HL-60/S4 treated with retinoic acid at 250 ng/mL for 4 days and 3 days (cell line): Measurements from ENCODE around the gene PRUNE2.

Experiments used
- in situ Hi-C: fragments of 300-500 bp; cut with MboI; formaldehyde crosslinking; loops from 2 replicates; pipeline ENCODE4 v1.7.0; 2022; ENCODE audit warnings: low sequenced_read_pairs

Gene PRUNE2

GRCh38 chr9:76586390-76587314, 319.3 kb downstream of the PRUNE2 start:
- in situ Hi-C loops = no loop called here

DNA sequence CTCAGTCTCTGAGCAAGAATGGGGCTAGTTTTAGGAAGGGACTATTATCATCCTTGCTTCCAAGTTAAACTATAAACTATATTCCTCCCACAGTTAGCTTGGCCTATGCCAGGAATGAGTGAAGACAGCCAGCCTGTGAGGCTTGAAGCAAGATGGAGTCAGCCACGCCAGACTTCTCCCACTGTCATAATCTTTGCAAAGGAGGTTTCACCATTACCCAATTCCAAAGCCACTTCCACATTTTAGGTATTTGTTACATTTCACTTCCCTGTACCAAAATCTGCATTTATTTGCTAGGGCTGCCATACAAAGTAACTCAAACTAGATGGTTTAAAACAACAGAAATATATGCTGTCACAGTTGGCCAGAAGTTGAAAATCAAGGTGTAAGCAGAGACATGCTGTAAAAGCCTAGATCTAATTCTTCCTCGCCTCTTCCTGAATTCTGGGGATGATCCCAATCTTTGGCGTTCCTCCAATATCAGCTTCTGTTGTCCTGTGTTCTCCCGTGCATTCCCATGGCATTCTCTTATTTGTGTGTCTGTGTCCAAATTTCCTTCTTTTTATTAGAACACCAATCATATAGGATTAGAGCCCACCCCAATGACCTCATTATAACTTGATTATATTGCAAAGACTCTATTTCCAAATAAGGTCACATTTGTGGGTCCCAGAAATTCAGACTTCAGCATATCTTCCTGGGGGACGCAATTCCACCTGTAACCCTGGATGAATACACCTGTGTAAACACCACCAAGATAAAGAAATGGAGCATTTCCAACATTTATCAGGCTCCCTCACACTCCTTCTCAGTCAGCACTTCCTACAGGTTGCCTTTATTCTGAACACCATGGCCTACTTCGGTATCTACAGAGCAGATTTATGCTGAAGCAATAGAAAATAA, 320.2 kb downstream of the PRUNE2 start:
- in situ Hi-C loops = no loop called here

DNA sequence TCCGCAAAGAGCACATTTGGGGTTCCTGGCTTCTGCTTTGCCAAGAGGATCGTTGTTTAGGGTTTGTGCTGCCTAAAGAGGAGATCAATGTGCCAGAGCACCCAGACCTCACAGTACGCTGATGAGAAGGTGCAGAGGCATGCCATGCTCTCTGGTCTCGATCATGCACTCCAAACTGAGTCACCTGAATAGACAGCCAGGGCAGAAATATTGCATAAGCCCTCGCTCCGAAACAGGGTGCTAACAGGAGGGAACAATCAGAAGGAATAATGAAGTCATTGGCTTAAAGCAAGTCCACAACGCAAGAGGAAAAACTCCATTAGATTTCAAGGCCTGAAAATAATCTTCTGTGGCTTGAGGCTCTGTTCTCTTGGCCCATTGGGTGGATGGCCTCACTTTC, 322.7 kb downstream of the PRUNE2 start:
- in situ Hi-C loops = no loop called here

DNA sequence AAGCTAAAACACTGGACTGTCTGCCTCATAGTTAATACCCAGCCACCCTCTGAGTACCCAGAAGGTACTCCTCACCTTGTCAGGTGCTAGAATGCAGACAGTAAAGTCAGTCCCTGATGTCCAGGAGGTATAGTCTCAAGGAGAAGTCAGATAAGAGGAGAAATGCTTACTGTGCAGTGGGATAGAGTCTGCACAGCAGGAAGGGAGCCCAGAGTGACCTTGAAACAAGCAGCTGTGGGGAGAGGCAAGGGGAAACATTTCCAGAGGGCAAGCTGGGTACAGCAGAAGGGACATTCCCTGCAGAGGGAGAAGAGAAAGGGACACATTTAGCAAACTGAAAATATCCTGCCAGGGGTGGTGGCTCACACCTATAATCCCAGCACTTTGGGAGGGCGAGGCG, 324.2 kb downstream of the PRUNE2 start:
- in situ Hi-C loops = no loop called here

GRCh38 chr9:76580820-76581219, 325.1 kb downstream of the PRUNE2 start:
- in situ Hi-C loops = no loop called here

DNA sequence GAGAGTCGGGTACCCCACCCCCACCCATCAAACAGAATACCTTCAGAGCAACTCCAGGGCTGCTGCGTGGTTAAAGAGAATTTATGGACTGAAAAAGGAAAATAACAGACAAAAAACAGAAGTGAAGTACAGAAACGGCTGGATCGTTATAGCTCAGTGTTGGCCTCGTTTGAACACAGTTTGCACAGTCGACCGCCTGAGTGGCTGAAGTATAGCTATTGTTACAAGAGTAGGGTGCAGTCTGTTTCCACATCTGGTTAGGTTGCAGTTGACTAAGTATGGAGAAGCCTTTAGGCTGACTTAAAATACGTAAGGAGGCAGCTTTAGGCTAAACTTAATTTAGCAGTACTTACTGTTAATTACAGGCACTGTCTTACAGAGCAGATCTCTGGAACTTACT, 325.7 kb downstream of the PRUNE2 start:
- in situ Hi-C loops = no loop called here

- in situ Hi-C loops = no loop called here
Observed at GRCh38 chr9:76576344-76576743, 329.6 kb downstream of the PRUNE2 start.

- in situ Hi-C loops = no loop called here
Observed at GRCh38 chr9:76575761-76576160, 330.2 kb downstream of the PRUNE2 start.

DNA sequence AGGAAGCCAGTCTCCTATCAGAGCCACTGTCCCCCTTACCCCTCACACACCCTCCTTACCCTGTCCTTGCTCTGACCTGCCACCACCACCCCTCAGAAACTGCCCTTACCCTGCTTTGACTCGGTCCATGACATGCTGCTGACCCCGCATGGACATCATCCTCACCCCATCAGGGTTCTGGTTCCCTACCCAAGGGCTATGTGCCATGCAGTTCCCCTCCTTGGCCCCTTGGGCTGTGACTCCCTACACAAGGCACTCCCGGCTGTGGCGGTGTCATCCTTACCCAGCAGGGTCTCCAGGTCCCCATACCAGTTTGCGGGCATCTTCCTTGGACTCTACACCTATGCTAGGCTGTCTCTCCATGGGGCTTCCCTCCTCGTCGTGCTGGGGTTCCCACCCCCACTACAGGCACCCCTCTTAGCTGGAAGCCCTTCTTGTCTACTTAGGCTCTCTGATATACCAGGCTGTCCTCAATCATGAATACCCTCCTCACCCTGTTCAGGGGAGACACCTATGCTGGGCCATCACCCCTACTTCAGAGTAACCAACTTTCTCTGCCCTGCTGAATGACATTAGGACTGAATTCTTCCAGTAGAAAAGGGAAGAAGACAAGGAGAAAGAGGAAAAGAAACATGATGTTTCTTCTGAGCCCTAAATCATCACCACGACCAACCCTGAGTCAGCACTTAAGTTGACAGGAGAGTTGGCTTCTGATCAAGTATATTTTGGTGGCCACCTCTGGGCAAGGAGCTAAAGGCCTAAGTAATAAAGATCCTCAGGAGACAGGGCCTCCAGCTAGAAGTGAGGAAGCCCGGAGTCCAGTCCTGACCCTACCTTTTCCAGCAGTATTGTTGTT, 331.8 kb downstream of the PRUNE2 start:
- in situ Hi-C loops = no loop called here

DNA sequence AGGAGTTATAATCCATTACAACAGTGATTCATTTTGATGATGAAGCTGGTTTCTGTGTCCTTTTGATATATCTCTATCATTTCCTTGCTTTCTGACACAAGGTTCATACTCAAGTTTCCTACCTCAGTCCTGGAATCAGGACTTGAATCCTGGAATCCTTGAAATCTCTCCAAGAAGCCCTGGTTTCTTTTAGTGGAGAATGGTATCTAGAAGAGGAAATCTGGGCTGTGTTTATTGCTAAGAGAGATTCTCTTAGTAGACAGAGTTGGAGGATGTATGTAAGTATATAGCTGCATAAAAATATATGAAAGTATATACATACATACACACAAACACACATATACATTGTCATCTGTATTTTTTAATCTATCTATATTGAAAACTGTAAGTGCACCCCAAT, 332.5 kb downstream of the PRUNE2 start:
- in situ Hi-C loops = no loop called here

GRCh38 chr9:76572151-76572550, 333.8 kb downstream of the PRUNE2 start:
- in situ Hi-C loops = no loop called here

- in situ Hi-C loops = no loop called here
Observed at GRCh38 chr9:76571743-76572146, 334.2 kb downstream of the PRUNE2 start.

- in situ Hi-C loops = no loop called here
Observed at GRCh38 chr9:76571288-76571687, 334.6 kb downstream of the PRUNE2 start.

DNA sequence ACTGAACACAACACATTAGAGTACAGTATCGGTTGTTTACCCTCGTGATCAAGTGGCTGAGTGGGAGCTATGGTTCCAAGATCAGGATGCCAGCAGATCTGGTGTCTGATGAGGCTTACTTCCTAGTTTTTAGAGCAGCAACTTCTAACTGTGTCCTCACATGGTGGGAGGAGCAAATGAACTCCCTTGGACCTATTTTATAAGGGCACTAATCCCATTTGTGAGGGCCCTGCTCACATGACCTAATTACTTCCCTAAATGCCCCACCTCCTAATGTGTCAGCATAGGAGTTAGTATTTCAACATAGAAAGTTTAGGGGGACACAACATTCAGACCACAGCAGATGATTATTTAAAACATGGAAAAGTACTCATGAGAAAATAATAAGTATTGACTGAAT, 335.1 kb downstream of the PRUNE2 start:
- in situ Hi-C loops = no loop called here

DNA sequence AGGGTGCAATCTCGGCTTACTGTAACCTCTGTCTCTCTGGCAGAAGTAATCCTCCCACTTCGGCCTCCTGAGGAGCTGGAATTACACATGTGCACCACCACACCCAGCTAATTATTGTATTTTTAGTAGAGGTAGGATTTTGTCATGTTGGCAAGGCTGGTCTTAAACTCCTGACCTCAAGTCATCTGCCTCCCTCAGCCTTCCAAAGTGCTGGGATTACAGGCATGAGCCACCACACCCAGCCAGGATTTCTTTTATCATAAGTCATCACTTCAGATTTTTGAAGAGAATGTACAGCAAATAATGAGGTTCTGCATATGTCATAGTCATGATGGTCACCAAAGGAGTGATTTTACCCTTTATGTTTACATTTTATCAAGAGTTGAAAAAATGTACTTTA, 338.8 kb downstream of the PRUNE2 start:
- in situ Hi-C loops = no loop called here

DNA sequence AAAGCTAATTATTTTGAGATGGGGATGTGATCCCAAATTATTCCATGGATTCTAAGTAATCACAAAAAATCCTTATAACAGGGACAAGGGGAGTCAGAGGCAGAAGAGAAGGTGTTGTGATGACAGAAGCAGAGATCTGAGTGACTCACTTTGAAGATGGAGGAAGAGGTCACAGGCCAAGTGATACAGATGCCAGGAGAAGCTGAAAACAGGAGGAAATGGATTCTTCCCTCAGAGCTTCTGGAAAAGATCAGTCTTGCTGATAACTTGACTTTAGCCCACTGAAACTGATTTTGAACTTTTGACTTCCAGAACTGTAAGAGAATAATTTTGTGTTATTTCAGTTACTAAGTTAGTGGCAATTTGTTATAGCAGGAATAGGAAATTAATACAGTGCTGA, 341.6 kb downstream of the PRUNE2 start:
- in situ Hi-C loops = no loop called here

DNA sequence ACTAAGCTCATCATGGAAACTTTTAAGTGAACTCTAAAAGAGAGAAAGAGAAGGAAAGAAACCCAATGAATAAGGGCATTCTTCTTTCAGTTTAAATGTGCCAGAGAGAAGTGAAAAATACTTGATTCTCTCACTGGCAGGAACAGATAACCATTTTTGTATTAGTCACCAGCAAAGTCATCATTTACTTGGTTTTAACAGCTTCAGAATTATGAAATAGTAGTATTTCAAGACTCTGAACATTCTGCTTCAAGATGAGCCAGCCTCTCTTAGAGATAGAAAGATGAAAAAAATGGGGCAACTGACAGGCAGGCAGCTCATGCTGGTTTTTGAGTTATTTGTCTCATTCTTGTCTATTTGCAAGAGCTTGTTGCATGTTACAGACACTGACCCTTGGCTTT, 343.4 kb downstream of the PRUNE2 start:
- in situ Hi-C loops = no loop called here

DNA sequence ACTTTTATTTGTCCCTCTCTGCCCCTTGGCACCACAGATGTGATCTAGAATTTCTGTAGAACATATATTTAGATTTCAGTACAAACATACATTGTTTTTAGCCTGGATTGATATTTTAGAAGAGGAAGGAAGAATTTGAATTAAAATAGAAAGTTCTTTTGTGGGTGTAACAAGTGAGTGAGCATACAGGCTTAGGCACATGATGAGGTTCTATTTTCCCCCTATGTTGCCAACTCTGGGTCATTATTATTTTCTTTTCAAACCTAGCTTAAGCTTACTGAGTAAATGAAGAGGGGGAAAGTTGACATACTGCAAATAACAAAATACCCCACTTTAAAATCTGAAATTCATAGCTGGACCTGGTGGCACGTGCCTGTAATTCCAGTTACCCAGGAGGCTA, 344.0 kb downstream of the PRUNE2 start:
- in situ Hi-C loops = no loop called here
